H9 (cell line): ENCODE measurements around the gene NR1H2. TPM values are rescaled to one million over a fixed set of nuclear protein-coding genes. Genes with fewer than 3 reads are reported as not detected.
A peak's percentile ranks its signal among the peaks of the same experiment; 100 is the strongest.

Source experiments
- DNase-seq: peaks from one replicate; pipeline ENCODE4 v3.0.0-alpha.2; 2017
- H2AFZ ChIP-seq: one replicate; pipeline ENCODE4 v1.6.1; 2013; ENCODE audit warnings: mild to moderate bottlenecking, low read length, control low read depth, moderate library complexity
- H2AK5ac ChIP-seq: 2 replicates; pipeline ENCODE4 v1.6.1; 2013; ENCODE audit warnings: low read length, control low read depth, mixed read lengths; ENCODE audit not compliant: insufficient read length
- H2BK120ac ChIP-seq: one replicate; pipeline ENCODE4 v1.6.1; 2013; ENCODE audit warnings: low read depth, mild to moderate bottlenecking, low read length, control low read depth, inconsistent platforms; ENCODE audit not compliant: poor library complexity, severe bottlenecking
- H2BK12ac ChIP-seq: 2 replicates; pipeline ENCODE4 v1.6.1; 2013; ENCODE audit warnings: low read length, control low read depth, mixed read lengths, low read depth; ENCODE audit not compliant: insufficient read length
- H2BK15ac ChIP-seq: 2 replicates; pipeline ENCODE4 v1.6.1; 2013; ENCODE audit warnings: low read depth, low read length, control low read depth
- H2BK20ac ChIP-seq: one replicate; pipeline ENCODE4 v1.6.1; 2013; ENCODE audit warnings: low read depth, mild to moderate bottlenecking, low read length, control low read depth, inconsistent platforms; ENCODE audit not compliant: poor library complexity, severe bottlenecking
- H2BK5ac ChIP-seq: 2 replicates; pipeline ENCODE4 v1.6.1; 2013; ENCODE audit warnings: low read length, control low read depth, mixed read lengths; ENCODE audit not compliant: insufficient read length
- H3K14ac ChIP-seq: 2 replicates; pipeline ENCODE4 v1.6.1; 2013; ENCODE audit warnings: low read length, control low read depth; ENCODE audit not compliant: insufficient read depth
- H3K18ac ChIP-seq: 2 replicates; pipeline ENCODE4 v1.6.1; 2013; ENCODE audit warnings: low read depth, mild to moderate bottlenecking, mixed read lengths, low read length, control low read depth; ENCODE audit not compliant: insufficient read length
- H3K23ac ChIP-seq: 2 replicates; pipeline ENCODE4 v1.6.1; 2013; ENCODE audit warnings: low read length, control low read depth, mixed read lengths, low read depth; ENCODE audit not compliant: insufficient read length
- H3K23me2 ChIP-seq: 2 replicates; pipeline ENCODE4 v1.6.1; 2013; ENCODE audit warnings: low read depth, mild to moderate bottlenecking, mixed read lengths, low read length, control low read depth; ENCODE audit not compliant: insufficient read length, poor library complexity, severe bottlenecking
- H3K27ac ChIP-seq: 2 replicates; pipeline ENCODE4 v1.5.1; 2013; ENCODE audit warnings: low read length, control low read depth, mixed read lengths, low read depth; ENCODE audit not compliant: insufficient read length
- H3K27me3 ChIP-seq: 2 replicates; pipeline ENCODE4 v1.6.1; 2013; ENCODE audit warnings: low read length, control low read depth, inconsistent platforms; ENCODE audit not compliant: insufficient read depth
- H3K4ac ChIP-seq: 2 replicates; pipeline ENCODE4 v1.6.1; 2013; ENCODE audit warnings: low read depth, mild to moderate bottlenecking, control low read depth, inconsistent platforms, low read length, moderate library complexity
- H3K4me1 ChIP-seq: 2 replicates; pipeline ENCODE4 v1.6.1; 2013; ENCODE audit warnings: low read length, control low read depth, inconsistent platforms; ENCODE audit not compliant: insufficient read depth
- H3K4me2 ChIP-seq: 2 replicates; pipeline ENCODE4 v1.6.1; 2013; ENCODE audit warnings: low read length, control low read depth, mixed read lengths; ENCODE audit not compliant: insufficient read length, insufficient read depth
- H3K56ac ChIP-seq: 2 replicates; pipeline ENCODE4 v1.6.1; 2013; ENCODE audit warnings: low read depth, mild to moderate bottlenecking, mixed read lengths, low read length, control low read depth; ENCODE audit not compliant: insufficient read length
- H3K79me1 ChIP-seq: 2 replicates; pipeline ENCODE4 v1.6.1; 2013; ENCODE audit warnings: low read depth, mild to moderate bottlenecking, moderate library complexity, low read length, control low read depth, inconsistent platforms; ENCODE audit not compliant: insufficient read depth, poor library complexity, severe bottlenecking
- H3K79me2 ChIP-seq: 2 replicates; pipeline ENCODE4 v1.6.1; 2013; ENCODE audit warnings: low read length, control low read depth, inconsistent platforms; ENCODE audit not compliant: insufficient read depth
- H3K9ac ChIP-seq: 2 replicates; pipeline ENCODE4 v1.6.1; 2013; ENCODE audit warnings: low read length, control low read depth, mixed read lengths; ENCODE audit not compliant: insufficient read length; ENCODE audit errors: extremely low read depth
- H3K9me3 ChIP-seq: one replicate; pipeline ENCODE4 v1.6.1; 2013; ENCODE audit warnings: low read depth, low read length, inconsistent platforms; ENCODE audit not compliant: control insufficient read depth
- H3T11ph ChIP-seq: one replicate; pipeline ENCODE4 v1.6.1; 2013; ENCODE audit warnings: mild to moderate bottlenecking, low read length, control low read depth, inconsistent platforms
- H4K20me1 ChIP-seq: one replicate; pipeline ENCODE4 v1.6.1; 2013; ENCODE audit not compliant: control insufficient read depth, insufficient read length, insufficient read depth
- H4K5ac ChIP-seq: 2 replicates; pipeline ENCODE4 v1.6.1; 2013; ENCODE audit warnings: low read depth, mild to moderate bottlenecking, mixed read lengths, low read length, control low read depth; ENCODE audit not compliant: insufficient read length
- H4K8ac ChIP-seq: replicated peaks from 2 replicates; pipeline ENCODE4 v1.6.1; 2013; ENCODE audit warnings: low read length, control low read depth, mixed read lengths, low read depth; ENCODE audit not compliant: insufficient read length
- H4K91ac ChIP-seq: 2 replicates; pipeline ENCODE4 v1.6.1; 2013; ENCODE audit warnings: low read depth, mild to moderate bottlenecking, moderate library complexity, mixed read lengths, low read length, control low read depth; ENCODE audit not compliant: insufficient read length
- H3K27ac Mint-ChIP-seq, 3 experiments: 2 replicates in 2 of 3; 3 replicates in 1 of 3; pipeline ENCODE4 v1.8.0; 2020 to 2021; ENCODE audit warnings: mixed read lengths in 3 of 3, mild to moderate bottlenecking in 1 of 3, moderate library complexity in 1 of 3
- H3K27me3 Mint-ChIP-seq: 2 replicates; pipeline ENCODE4 v1.8.0; 2021; ENCODE audit warnings: low read depth, mild to moderate bottlenecking, moderate library complexity, mixed read lengths
- H3K36me3 Mint-ChIP-seq, 3 experiments: 2 replicates in 2 of 3; 3 replicates in 1 of 3; pipeline ENCODE4 v1.8.0; 2020 to 2021; ENCODE audit warnings: low read depth in 3 of 3, mixed read lengths in 3 of 3; ENCODE audit not compliant: insufficient read depth in 1 of 3
- H3K4me1 Mint-ChIP-seq, 2 experiments: 2 replicates each; pipeline ENCODE4 v1.8.0; 2020; ENCODE audit warnings: mixed read lengths in 2 of 2
- H3K4me3 Mint-ChIP-seq, 2 experiments: 2 replicates in 1 of 2; 3 replicates in 1 of 2; pipeline ENCODE4 v1.8.0; 2020 to 2021; ENCODE audit warnings: mild to moderate bottlenecking in 2 of 2, mixed read lengths in 2 of 2, moderate library complexity in 1 of 2
- H3K9me3 Mint-ChIP-seq, 2 experiments: 2 replicates in 1 of 2; 3 replicates in 1 of 2; pipeline ENCODE4 v1.8.0; 2020; ENCODE audit warnings: mild to moderate bottlenecking in 2 of 2, mixed read lengths in 2 of 2, moderate library complexity in 1 of 2
- WGBS: extraction: QIAGEN DNeasy Blood & Tissue Kit; methylation state at CpG from one replicate; pipeline ENCODE4 v1.1.7; 2013; ENCODE audit warnings: missing lambda C conversion rate, low lambda C conversion rate, mixed read lengths; ENCODE audit not compliant: insufficient read length; ENCODE audit errors: extremely low coverage; 5-methylcytosine and 5-hydroxymethylcytosine counted together
- total RNA-seq: library from RNA; stranded (reverse); gene quantifications from 2 replicates; pipeline ENCODE4 v1.2.1, GENCODE V29; 2021
- TF ChIP-seq, protein P1 (sequence below): fragments of 200-600 bp; sonication (generic); conservative IDR thresholded peaks from 3 replicates; pipeline ENCODE4 v1.8.0; 2021; ENCODE audit warnings: antibody characterized with exemption, mild to moderate bottlenecking

Gene NR1H2
- total RNA-seq, 1 experiment from 2014 or later = 33.2 TPM

DNA sequence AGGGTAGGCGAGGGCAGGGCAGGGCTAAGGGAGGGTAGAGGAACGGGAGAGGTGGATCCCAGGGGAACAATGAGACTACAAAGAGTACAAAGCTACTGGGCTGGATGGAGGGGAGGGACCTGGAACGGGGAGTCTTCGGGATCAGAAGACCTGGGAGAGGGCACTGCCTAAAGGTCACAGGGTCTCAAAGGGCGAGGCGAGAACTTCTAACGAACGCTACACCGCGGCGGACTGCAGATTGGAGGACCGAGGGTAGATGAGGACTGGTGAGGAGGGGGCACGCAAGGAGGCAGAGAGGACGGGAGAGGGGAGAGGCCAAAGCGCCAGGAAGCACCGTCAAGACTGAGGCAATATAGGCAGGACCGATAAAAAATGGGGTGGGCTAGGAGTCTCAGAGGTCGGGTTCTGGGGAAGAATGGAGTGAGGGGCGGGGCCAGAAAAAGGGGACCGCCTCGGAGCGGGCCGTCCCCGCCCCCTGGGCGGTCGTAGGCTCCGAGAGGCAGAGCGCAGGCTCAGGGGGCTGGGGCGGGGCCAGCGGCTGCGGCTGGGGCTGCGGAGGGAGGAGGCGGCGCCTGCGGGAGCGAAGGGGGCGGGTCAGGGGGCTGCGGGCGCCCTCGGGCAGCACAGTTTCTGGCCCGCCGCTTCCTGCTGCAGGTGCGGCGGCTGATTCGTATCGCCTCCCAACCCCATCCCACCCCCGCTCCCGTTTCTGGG, 45.7 kb upstream of the NR1H2 start:
- Mint-ChIP-seq H3K27me3 (peaks cover 31% of the 10 kb centered on the region), H3K27ac (peak overlapping the region; percentile 94 to 99 (median 97)), H3K9me3 (peaks cover 3 to 12% of the 10 kb centered on the region in 2 experiments; a peak in 3 of 5 replicates), H3K4me1 (peaks cover 48 to 53% of the 10 kb centered on the region in 2 experiments), H3K4me3 (peak overlapping the region; percentile 89 to 94), H3K36me3 (no peaks in the 10 kb centered on the region; a peak in 1 of 7 replicates)
- no CpG with 5 or more reads among the region's 48 CpGs for WGBS
- H2BK5ac ChIP-seq = no peak overlapping the region
- TF ChIP-seq, protein P1, sequence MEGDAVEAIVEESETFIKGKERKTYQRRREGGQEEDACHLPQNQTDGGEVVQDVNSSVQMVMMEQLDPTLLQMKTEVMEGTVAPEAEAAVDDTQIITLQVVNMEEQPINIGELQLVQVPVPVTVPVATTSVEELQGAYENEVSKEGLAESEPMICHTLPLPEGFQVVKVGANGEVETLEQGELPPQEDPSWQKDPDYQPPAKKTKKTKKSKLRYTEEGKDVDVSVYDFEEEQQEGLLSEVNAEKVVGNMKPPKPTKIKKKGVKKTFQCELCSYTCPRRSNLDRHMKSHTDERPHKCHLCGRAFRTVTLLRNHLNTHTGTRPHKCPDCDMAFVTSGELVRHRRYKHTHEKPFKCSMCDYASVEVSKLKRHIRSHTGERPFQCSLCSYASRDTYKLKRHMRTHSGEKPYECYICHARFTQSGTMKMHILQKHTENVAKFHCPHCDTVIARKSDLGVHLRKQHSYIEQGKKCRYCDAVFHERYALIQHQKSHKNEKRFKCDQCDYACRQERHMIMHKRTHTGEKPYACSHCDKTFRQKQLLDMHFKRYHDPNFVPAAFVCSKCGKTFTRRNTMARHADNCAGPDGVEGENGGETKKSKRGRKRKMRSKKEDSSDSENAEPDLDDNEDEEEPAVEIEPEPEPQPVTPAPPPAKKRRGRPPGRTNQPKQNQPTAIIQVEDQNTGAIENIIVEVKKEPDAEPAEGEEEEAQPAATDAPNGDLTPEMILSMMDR = no peak
- peak overlapping the region; percentile 74; the same call in 1 of the 2 replicates for H3K14ac ChIP-seq
- H3K9ac ChIP-seq = peak overlapping the region; percentile 36
- no peak overlapping the region for H3K4ac ChIP-seq
- no peaks in the 10 kb centered on the region for H4K20me1 ChIP-seq
- H3K4me1 ChIP-seq = peaks cover 6% of the 10 kb centered on the region; the same call in 1 of the 2 replicates
- H4K8ac ChIP-seq = no peak overlapping the region
- no peaks in the 10 kb centered on the region for H3K79me1 ChIP-seq
- no peaks in the 10 kb centered on the region for H3K9me3 ChIP-seq
- H3T11ph ChIP-seq = no peak overlapping the region
- no peak overlapping the region for H3K23ac ChIP-seq
- H2AFZ ChIP-seq = no peak overlapping the region
- peaks cover 8% of the 10 kb centered on the region; the same call in 1 of the 2 replicates for H3K27me3 ChIP-seq
- H3K4me2 ChIP-seq = peak overlapping the region; percentile 94
- peak overlapping the region; percentile 54 for H3K18ac ChIP-seq
- DNase-seq = peak; percentile 96
- H2BK12ac ChIP-seq = no peak overlapping the region
- no peak overlapping the region for H4K5ac ChIP-seq
- no peaks in the 10 kb centered on the region for H3K79me2 ChIP-seq
- H2BK20ac ChIP-seq = no peak overlapping the region
- H2AK5ac ChIP-seq = no peak overlapping the region
- H2BK15ac ChIP-seq = no peak overlapping the region
- H3K56ac ChIP-seq = no peak overlapping the region
- no peak overlapping the region for H3K27ac ChIP-seq
- H3K23me2 ChIP-seq = peaks cover 31% of the 10 kb centered on the region
- no peak overlapping the region for H2BK120ac ChIP-seq
- H4K91ac ChIP-seq = no peak overlapping the region
